Suprapubic skin (tissue), 4 donors: ENCODE data around the gene DLGAP4.

Experiments
- EP300 ChIP-seq: sonication (generic); formaldehyde crosslinking; IDR thresholded peaks from one replicate; pipeline ENCODE4 v1.6.1; 2017; ENCODE audit warnings: antibody characterized with exemption
- POLR2A ChIP-seq, 2 donors: fragments of 450-650 bp; IDR thresholded peaks; one replicate each; pipeline ENCODE4 v1.6.1; 2017; ENCODE audit warnings: antibody characterized with exemption in 2 of 2, mild to moderate bottlenecking in 2 of 2, moderate library complexity in 2 of 2
- POLR2AphosphoS5 ChIP-seq, 3 donors: sonication (generic); formaldehyde crosslinking; IDR thresholded peaks; one replicate each; pipeline ENCODE4 v1.6.1; 2017; ENCODE audit warnings: antibody characterized with exemption in 3 of 3
- TF ChIP-seq, protein P1 (sequence below), 2 donors: fragments of 200-600 bp in 1 of 2; fragments of 450-650 bp in 1 of 2; sonication (generic) in 1 of 2; IDR thresholded peaks; one replicate each; pipeline ENCODE4 v1.5.1; 2016 to 2019; ENCODE audit warnings: antibody characterized with exemption in 2 of 2, mild to moderate bottlenecking in 1 of 2, moderate library complexity in 1 of 2

- TF ChIP-seq POLR2AphosphoS5 (IDR thresholded peaks at IDR 0.05) = no peak
- TF ChIP-seq EP300 = no peak
- TF ChIP-seq, protein P1, sequence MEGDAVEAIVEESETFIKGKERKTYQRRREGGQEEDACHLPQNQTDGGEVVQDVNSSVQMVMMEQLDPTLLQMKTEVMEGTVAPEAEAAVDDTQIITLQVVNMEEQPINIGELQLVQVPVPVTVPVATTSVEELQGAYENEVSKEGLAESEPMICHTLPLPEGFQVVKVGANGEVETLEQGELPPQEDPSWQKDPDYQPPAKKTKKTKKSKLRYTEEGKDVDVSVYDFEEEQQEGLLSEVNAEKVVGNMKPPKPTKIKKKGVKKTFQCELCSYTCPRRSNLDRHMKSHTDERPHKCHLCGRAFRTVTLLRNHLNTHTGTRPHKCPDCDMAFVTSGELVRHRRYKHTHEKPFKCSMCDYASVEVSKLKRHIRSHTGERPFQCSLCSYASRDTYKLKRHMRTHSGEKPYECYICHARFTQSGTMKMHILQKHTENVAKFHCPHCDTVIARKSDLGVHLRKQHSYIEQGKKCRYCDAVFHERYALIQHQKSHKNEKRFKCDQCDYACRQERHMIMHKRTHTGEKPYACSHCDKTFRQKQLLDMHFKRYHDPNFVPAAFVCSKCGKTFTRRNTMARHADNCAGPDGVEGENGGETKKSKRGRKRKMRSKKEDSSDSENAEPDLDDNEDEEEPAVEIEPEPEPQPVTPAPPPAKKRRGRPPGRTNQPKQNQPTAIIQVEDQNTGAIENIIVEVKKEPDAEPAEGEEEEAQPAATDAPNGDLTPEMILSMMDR (IDR thresholded peaks at IDR 0.05) = no peak
- TF ChIP-seq POLR2A (IDR thresholded peaks at IDR 0.05) = no peak
Observed at GRCh38 chr20:36346256-36346655, 40.1 kb downstream of the DLGAP4 start.
